Panc1 (cell line): ENCODE data around the gene ALDH16A1. TPM values are rescaled to one million over a fixed set of nuclear protein-coding genes. Genes with fewer than 3 reads are reported as not detected.

Experiments used
- ATAC-seq: fragments of 200-7000 bp; cut with Tn5 transposase; 2 replicates; pipeline ENCODE4 v1.9.1; 2020; ENCODE audit warnings: mild to moderate bottlenecking, moderate library complexity
- BruUV-seq: library from RNA; stranded (reverse); fragments of 400-500 nt; replicated peaks from 2 replicates; lab custom pipeline; 2021; lab: Mats Ljungman, UMichigan
- CTCF ChIA-PET: fragments of 300-600 bp; sonication (Branson Sonifier 250); formaldehyde crosslinking; loops from one replicate; lab custom pipeline; 2022; ENCODE audit warnings: antibody characterized with exemption; lab: Charles Lee
- POLR2A ChIA-PET: fragments of 300-600 bp; sonication (Branson Sonifier 250); formaldehyde crosslinking; loops from one replicate; lab custom pipeline; 2022; ENCODE audit warnings: antibody characterized with exemption; lab: Charles Lee
- DNase-seq: peaks from one replicate; pipeline ENCODE4 v3.0.0-alpha.2; 2010; ENCODE audit warnings: low read depth, low spot score
- H3K27ac ChIP-seq: 2 replicates; pipeline ENCODE4 v1.5.1; 2011; ENCODE audit warnings: mild to moderate bottlenecking, low read length, inconsistent platforms
- H3K27me3 ChIP-seq: fragments of 200-500 bp; sonication (Bioruptor generic); 2 replicates; pipeline ENCODE4 v1.6.0; 2014; ENCODE audit warnings: low read length, inconsistent platforms; ENCODE audit not compliant: control insufficient read depth, insufficient read depth
- H3K36me3 ChIP-seq: fragments of 200-500 bp; sonication (Bioruptor generic); 2 replicates; pipeline ENCODE4 v1.5.1; 2014; ENCODE audit warnings: inconsistent platforms, mild to moderate bottlenecking, low read length, moderate library complexity; ENCODE audit not compliant: control insufficient read depth, insufficient read depth
- H3K4me1 ChIP-seq: 2 replicates; pipeline ENCODE4 v1.5.1; 2011; ENCODE audit warnings: inconsistent platforms, mild to moderate bottlenecking, low read length, moderate library complexity; ENCODE audit not compliant: control insufficient read depth, insufficient read depth
- H3K4me3 ChIP-seq, 2 experiments: 2 replicates each; pipeline ENCODE4 v1.5.1; 2011 to 2012; ENCODE audit warnings: low read depth in 2 of 2, low read length in 2 of 2, mild to moderate bottlenecking in 2 of 2, inconsistent platforms in 1 of 2, moderate library complexity in 1 of 2
- H3K9me3 ChIP-seq: fragments of 200-500 bp; sonication (Bioruptor generic); 2 replicates; pipeline ENCODE4 v1.5.1; 2014; ENCODE audit warnings: low read depth, mild to moderate bottlenecking, inconsistent platforms, low read length, moderate library complexity; ENCODE audit not compliant: control insufficient read depth, insufficient read depth
- POLR2AphosphoS5 ChIP-seq: IDR thresholded peaks from 2 replicates; pipeline ENCODE4 v1.6.1; 2012; ENCODE audit warnings: mild to moderate bottlenecking, low read depth, low read length, moderate library complexity
- SIN3A ChIP-seq: IDR thresholded peaks from 2 replicates; pipeline ENCODE4 v1.6.1; 2012; ENCODE audit warnings: low read depth, mild to moderate bottlenecking, low read length, moderate library complexity, borderline replicate concordance; ENCODE audit not compliant: insufficient read depth
- TCF7L2 ChIP-seq: IDR thresholded peaks from 2 replicates; pipeline ENCODE4 v1.6.1; 2011; ENCODE audit warnings: mild to moderate bottlenecking, low read depth, low read length, inconsistent platforms
- in situ Hi-C: cut with HindIII; loops from 2 replicates; pipeline ENCODE4 v1.10.0; 2016; ENCODE audit warnings: low sequenced_read_pairs, low pct_unique_long_range_greater_than_20kb
- intact Hi-C: fragments of 100-400 bp; cut with micrococcal nuclease; formaldehyde crosslinking; loops from one replicate; pipeline ENCODE4 v1.10.0; 2022; ENCODE audit not compliant: unreplicated experiment
- total RNA-seq: library from RNA; stranded (reverse); gene quantifications from one replicate; pipeline ENCODE4 v1.2.1, GENCODE V29; 2021; ENCODE audit not compliant: unreplicated experiment
- TF ChIP-seq, protein P1 (sequence below), 2 experiments: IDR thresholded peaks; 2 replicates each; pipeline ENCODE4 v1.6.1; 2011 to 2012; ENCODE audit warnings: low read depth in 2 of 2, control low read depth in 1 of 2, low read length in 1 of 2, mild to moderate bottlenecking in 1 of 2, moderate library complexity in 1 of 2; ENCODE audit not compliant: insufficient read depth in 1 of 2
- TF ChIP-seq, protein P2 (sequence below): fragments of 450-650 bp; IDR thresholded peaks from 2 replicates; pipeline ENCODE4 v1.5.1; 2017; ENCODE audit warnings: mild to moderate bottlenecking

ALDH16A1 gene
- total RNA-seq, 1 experiment from 2014 or later, result 19.6 TPM

DNA sequence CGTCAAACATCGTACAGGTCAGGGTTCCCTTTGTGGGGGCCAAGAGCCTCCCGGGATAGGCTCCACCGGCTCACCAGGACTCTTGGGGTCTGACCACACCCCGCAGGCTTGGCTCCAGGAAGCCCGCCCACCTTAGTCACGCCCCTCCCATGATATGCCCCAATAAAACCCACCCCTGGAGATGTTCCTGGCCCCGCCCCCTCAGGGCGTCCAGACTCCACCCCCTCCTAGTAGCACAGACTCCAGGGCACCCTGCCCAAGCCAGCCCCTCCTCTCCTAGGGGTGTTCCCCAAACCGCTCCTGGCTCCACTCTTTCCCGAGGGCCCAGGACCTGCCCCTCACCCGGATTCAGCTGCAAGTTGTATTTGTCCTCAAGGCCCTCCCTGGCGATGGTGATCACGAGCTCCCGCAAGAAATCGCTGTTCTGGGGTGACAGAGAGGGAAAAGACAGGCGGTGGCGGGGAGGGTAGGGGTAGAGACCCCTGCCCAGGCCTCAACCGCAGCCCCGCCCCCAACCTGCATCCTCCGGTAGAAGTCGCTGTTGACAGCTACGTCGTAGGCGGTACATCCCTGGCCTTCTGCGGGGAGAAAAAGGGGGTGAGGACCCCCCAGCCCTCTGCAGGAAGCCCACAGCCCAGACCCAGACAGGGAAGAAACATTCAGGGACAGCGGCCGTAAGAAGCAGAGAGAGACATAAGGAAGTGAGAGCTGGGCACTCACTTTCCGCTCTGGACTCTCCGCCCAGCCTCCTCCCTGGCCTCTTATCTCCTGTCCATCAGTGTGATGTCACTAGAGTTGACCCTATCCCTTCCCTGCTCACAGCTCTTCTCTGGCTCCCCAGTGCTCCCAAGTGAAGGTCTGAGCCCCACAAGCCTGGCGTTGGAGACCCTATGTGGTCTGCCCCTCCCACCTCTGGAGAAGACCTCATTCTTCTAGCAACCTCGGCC lies 5.3 kb upstream of the ALDH16A1 start:
- Histone ChIP-seq H3K27ac (no peak overlapping the region), H3K9me3 (no peaks in the 10 kb centered on the region), H3K4me1 (no peaks in the 10 kb centered on the region), H3K36me3 (no peaks in the 10 kb centered on the region; the same call in 1 of the 2 replicates), H3K27me3 (no peaks in the 10 kb centered on the region), H3K4me3 (no peak overlapping the region)
- CTCF ChIA-PET, result no interaction called here
- POLR2A ChIA-PET, result no interaction called here
- TF ChIP-seq POLR2AphosphoS5 (no peak), TCF7L2 (no peak), SIN3A (no peak)
- TF ChIP-seq, protein P1, sequence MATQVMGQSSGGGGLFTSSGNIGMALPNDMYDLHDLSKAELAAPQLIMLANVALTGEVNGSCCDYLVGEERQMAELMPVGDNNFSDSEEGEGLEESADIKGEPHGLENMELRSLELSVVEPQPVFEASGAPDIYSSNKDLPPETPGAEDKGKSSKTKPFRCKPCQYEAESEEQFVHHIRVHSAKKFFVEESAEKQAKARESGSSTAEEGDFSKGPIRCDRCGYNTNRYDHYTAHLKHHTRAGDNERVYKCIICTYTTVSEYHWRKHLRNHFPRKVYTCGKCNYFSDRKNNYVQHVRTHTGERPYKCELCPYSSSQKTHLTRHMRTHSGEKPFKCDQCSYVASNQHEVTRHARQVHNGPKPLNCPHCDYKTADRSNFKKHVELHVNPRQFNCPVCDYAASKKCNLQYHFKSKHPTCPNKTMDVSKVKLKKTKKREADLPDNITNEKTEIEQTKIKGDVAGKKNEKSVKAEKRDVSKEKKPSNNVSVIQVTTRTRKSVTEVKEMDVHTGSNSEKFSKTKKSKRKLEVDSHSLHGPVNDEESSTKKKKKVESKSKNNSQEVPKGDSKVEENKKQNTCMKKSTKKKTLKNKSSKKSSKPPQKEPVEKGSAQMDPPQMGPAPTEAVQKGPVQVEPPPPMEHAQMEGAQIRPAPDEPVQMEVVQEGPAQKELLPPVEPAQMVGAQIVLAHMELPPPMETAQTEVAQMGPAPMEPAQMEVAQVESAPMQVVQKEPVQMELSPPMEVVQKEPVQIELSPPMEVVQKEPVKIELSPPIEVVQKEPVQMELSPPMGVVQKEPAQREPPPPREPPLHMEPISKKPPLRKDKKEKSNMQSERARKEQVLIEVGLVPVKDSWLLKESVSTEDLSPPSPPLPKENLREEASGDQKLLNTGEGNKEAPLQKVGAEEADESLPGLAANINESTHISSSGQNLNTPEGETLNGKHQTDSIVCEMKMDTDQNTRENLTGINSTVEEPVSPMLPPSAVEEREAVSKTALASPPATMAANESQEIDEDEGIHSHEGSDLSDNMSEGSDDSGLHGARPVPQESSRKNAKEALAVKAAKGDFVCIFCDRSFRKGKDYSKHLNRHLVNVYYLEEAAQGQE (IDR thresholded peaks at IDR 0.05; ENCODE audit: insufficient read depth in 1 of 2, low read depth in 2 of 2, low read length in 1 of 2), result no peak
- TF ChIP-seq, protein P2, sequence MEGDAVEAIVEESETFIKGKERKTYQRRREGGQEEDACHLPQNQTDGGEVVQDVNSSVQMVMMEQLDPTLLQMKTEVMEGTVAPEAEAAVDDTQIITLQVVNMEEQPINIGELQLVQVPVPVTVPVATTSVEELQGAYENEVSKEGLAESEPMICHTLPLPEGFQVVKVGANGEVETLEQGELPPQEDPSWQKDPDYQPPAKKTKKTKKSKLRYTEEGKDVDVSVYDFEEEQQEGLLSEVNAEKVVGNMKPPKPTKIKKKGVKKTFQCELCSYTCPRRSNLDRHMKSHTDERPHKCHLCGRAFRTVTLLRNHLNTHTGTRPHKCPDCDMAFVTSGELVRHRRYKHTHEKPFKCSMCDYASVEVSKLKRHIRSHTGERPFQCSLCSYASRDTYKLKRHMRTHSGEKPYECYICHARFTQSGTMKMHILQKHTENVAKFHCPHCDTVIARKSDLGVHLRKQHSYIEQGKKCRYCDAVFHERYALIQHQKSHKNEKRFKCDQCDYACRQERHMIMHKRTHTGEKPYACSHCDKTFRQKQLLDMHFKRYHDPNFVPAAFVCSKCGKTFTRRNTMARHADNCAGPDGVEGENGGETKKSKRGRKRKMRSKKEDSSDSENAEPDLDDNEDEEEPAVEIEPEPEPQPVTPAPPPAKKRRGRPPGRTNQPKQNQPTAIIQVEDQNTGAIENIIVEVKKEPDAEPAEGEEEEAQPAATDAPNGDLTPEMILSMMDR, result no peak
- intact Hi-C loops (no loop called here), in situ Hi-C loops (no loop called here)
- no TSS peak for BruUV-seq
- DNase-seq (no peak), ATAC-seq (no peak)

DNA sequence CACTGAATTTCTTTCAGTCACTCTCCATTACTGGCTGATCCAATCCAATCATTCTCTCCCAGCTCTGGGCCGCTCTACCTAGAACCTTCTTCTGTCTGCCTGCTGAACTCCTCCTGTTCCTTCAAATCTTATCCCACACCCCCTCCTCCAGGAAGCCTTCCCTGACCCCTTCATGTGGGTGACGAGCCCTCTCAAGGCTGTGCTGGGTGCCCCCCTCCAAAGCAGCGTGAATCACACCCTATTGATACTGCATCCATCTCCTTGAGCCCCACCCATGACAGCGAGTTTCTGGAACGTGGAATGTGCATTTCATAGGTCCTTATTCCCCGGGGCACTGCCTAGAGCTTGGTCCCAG lies 4.6 kb upstream of the ALDH16A1 start:
- H3K27ac ChIP-seq, result no peak overlapping the region
- BruUV-seq, result TSS peak; percentile 40
- H3K4me1 ChIP-seq, result no peaks in the 10 kb centered on the region
- H3K27me3 ChIP-seq, result no peaks in the 10 kb centered on the region
- intact Hi-C loops, result no loop called here
- no peak overlapping the region for H3K4me3 ChIP-seq
- no peak for ATAC-seq
- TF ChIP-seq POLR2AphosphoS5, result no peak
- TF ChIP-seq, protein P1 (IDR thresholded peaks at IDR 0.05; ENCODE audit: insufficient read depth in 1 of 2, low read depth in 2 of 2, low read length in 1 of 2), result no peak
- no peak for TF ChIP-seq SIN3A
- no peak for TF ChIP-seq TCF7L2
- TF ChIP-seq, protein P2, result no peak
- no peaks in the 10 kb centered on the region for H3K9me3 ChIP-seq
- ChIA-PET CTCF (no interaction called here), POLR2A (no interaction called here)
- in situ Hi-C loops, result no loop called here
- no peak for DNase-seq
- no peaks in the 10 kb centered on the region; the same call in 1 of the 2 replicates for H3K36me3 ChIP-seq
